ENCODE measurements around the gene KMT2D.
"Not testable (repeated sequence)": the region's sequence is repeated elsewhere in the genome, so short reads cannot be mapped to it uniquely, and the experiment has no call there.

KMT2D gene

GRCh38 chr12:49088150-49088931 is 27.7 kb upstream of the KMT2D start:
- peak; percentile 86 for DNase-seq

DNA sequence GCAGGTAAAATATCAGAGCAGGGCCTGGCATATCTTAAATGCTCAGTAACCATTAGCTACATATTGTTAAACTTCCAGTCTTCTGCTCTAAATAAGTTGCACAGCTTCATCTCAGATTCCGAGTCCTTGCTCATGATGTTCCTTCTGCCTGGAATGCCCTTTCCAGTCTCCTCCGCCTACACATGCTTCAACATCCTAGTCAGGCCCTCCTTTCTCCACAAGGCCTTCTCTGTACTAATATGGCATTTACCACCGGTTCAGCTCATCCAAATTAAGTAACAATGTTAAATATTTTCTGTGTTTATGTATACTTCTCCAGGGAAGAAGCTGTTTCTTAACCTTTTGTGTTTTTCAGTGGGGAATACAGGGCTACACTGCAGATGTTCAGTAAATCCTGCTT is 25.5 kb upstream of the KMT2D start:
- DNase-seq, result no peak

GRCh38 chr12:49084438-49084837 is 23.8 kb upstream of the KMT2D start:
- no peak for DNase-seq

- DNase-seq, result no peak
These were observed 19.2 kb upstream of the KMT2D start for GRCh38 chr12:49079793-49080192.

- no peak for DNase-seq
These were observed 10.4 kb upstream of the KMT2D start for GRCh38 chr12:49070971-49071370.

DNA sequence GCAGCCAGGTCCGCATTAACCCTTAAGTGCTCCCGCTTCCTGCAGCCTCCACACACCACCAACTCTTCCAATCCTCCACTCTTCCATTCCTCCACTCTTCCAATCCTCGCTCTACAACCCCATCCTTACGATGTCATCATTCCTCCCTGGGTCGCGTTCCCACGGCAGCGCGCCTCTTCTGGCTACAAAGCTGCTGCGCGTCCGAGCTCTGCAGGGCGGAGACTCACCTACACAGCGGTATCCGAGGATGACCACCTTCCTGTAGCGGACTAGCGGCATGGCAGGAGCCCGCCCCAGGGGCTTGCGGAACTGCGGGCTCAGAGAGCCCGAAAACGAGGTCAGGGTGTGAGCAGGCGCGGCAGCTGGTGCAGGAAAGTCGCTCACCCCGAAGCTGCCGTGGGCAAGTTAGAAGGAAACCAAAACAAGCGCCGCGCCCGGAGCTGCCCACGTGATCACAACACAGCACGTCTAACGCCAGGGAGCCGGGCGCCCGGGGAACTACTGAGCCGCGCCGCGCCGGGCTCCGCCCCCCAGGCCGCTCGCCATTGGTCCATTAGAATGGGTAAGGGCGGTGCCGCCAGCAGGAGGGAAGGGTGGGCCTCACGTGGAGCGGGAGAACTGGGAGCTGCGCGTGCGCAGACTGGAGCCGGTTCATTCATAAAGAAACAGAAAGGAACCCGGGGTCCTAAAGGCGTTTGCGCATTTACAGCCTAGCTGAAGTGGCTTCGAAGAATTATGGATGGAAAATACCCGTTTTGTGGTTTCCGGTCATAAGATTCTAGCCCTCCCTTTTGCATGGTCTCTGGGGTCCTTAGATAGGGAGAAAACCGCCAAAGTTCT is 9.1 kb upstream of the KMT2D start, which contains the start of gene RHEBL1:
TSS of gene RHEBL1 (minus strand) at position 473 of the 840 bp plus-strand sequence. CDS start at position 279, 194 bp downstream.
- peak; percentile 96 for DNase-seq

DNA sequence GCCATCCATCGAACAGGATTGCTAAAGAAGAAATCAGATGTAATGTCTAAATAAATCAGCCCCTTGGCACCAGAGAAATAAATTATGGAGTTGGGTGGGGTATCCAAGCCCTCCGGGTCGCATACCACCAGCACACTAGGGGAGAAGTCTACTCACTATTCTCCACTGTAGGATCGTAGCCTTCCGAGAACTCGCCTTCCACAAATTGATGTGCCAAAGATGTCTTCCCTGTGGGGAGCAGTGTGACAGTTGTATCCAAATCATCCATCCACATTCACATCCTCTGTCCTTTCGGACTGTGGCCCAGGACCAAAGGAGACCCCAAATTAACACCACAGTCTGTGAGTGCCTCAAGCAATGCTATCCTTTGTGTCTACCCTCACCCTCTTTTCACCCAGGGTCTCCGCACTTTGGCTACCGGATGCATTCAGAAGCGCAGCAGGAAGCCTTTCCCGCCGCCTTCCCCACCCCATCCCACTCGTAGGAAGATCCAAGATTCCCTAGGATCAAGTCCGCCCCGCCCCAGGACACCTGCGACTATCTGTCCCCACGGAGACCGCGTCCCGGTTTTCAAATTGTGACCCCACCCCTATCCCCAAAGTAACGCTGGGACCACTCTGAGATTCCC is 8.4 kb upstream of the KMT2D start:
- DNase-seq, result no peak

DNA sequence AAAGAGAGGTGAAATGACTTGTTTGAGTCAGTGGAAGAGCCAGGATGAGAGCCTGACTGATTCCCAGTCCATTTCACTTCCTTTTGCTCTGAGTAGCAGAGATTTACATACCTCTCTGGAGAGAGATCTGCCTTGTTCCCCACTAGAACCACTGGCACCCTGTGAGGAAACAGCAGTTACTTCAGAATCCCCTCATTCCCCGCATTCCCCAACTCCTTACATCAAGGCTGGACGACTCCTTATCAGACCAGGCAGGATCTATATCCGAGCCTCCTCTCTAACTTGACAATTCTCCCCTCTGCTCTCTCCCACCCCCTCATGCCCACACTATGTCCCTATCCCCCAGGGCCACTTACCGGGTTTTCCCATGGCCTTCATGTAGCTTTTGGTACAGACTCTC is 5.5 kb upstream of the KMT2D start:
- no peak for DNase-seq

DNA sequence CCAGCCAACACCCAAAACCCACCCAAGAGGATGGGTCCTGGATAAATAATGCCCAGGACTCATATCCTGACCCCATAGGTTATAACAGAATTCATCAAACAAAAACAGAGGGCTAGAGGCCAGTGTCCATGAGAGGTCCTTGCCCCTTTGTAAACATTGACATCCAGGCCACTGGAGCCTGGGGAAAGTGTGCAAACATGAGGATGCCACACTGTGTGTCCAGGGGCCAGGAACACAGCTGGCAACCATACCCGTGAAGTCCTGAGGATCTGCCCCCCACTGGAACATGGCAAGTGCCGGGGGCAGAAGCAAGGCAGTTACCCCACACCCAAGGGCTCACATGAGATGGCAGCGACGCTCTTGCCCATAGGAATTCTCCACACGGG is 4.2 kb upstream of the KMT2D start:
- DNase-seq, result no peak

GRCh38 chr12:49061916-49062315 is 1.3 kb upstream of the KMT2D start:
- DNase-seq, result not testable (repeated sequence)

- no peak for DNase-seq
These were observed 610 bp upstream of the KMT2D start for GRCh38 chr12:49061157-49061650.

DNA sequence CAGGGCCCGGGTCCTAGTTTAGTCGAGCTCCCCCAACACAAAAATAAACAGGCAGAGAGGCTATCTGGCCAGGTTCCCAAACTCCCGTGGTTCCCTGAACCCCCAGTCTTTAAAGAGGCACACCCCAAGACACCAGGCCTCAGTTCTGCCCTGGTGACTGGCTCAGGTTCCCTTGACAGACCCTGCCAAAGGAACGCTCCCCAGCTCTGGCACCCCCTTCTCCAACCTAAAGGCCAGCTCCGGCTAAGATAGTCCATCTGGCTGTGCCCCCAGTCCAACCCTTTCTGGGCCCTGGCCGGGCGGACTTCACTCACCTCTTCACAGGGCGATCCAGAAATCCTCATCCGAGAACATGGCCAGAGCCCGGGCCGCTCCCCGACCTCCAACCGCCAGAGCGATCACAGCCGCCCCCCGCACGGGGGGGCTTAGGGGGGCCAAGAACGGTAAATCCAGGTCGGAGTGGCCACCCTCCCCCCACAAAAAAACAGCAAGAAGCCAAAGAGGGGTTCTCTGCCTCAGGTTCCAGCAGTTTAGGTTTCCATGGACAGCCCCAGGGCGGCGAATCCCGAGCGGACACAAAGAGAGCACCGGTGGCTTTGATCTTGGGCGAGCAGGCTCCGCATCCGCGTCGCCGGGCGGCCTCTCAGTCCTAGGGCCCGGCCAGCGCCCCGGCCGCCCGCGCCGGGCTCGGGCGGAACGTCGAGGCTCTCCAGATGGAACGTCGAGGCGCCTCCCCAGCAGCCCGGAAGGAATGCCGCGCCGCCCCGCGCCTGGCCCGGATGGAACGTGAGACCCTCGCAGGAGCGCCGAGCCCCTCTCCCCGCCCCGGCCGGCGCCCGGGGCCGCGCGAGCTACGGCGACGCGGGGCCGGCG is 1.1 kb downstream of the KMT2D start:
- DNase-seq, result peak; percentile 27

DNA sequence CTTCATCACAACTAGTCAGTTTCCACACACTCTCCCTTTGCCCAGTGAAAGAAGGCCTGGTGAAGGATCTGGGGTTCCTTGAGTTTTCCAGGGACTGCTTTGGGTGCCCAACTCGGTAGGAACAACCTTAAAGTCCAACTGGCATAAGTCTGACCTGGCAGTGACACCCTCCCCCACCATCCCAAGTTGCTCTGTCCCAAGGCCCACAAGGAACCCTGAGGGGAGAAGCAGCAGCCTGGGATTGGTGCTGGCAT is 1.6 kb downstream of the KMT2D start:
- no peak for DNase-seq

GRCh38 chr12:49058366-49059044 is 2.1 kb downstream of the KMT2D start:
- no peak for DNase-seq

DNA sequence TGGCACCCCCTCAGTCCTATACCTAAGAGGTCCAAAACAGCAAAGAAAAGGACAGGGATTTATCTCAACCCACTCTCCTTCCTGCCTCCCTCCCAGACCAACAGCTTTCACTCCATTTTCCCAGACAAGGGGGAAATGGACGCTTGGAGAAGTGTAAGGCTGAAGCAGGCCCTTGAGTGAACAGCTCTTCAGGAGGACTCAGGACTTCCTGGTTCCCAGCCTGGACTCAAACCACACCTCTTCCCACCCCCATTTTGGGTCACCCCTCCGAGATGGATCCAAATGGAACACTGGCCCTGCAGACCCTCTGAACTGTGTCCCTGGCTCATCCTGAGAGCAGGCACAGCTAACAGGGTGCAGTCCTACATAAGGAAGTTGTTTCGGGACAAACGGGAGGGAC is 2.7 kb downstream of the KMT2D start:
- DNase-seq, result no peak

DNA sequence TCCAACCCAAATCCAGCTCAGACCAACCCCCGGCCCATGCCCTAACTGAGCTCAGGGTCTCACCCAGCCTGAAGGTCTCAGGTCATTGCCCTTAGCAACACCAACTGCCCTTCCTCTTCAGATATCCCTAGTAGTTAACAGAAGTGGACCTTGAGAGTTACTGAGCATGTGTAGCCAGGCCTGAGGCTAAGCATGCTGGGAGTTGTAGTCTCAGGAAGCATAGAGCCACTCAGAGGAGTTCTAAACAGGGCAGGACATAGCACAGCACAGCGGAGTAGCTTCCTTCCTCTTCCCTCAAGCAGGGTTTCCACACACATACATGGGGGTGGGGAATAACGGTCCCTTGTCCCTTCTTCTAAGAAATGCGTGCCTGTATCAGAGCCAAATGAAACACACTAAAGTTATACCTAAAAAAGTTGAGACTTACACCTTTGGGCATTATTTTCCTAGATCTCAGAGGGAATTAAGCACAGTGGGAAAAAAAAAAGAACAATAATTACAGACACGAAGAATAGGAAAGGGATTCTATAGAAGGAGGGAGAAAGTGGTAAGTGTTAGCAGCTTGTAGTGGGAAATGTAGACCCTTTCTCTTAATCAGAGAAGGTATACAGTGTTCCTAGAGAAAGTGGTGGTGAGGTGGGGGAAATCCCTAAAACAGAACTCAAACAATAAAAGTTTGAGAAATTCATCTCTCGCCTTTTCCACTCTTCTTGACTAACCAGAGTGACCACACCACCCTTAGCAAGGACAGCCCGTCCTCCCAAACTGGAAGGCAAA is 4.4 kb downstream of the KMT2D start:
- peak; percentile 78 for DNase-seq

- no peak for DNase-seq
These were observed 5.5 kb downstream of the KMT2D start for GRCh38 chr12:49055092-49055491.

- no peak for DNase-seq
These were observed 6.1 kb downstream of the KMT2D start for GRCh38 chr12:49054524-49054923.

GRCh38 chr12:49054096-49054495 is 6.5 kb downstream of the KMT2D start:
- no peak for DNase-seq

DNA sequence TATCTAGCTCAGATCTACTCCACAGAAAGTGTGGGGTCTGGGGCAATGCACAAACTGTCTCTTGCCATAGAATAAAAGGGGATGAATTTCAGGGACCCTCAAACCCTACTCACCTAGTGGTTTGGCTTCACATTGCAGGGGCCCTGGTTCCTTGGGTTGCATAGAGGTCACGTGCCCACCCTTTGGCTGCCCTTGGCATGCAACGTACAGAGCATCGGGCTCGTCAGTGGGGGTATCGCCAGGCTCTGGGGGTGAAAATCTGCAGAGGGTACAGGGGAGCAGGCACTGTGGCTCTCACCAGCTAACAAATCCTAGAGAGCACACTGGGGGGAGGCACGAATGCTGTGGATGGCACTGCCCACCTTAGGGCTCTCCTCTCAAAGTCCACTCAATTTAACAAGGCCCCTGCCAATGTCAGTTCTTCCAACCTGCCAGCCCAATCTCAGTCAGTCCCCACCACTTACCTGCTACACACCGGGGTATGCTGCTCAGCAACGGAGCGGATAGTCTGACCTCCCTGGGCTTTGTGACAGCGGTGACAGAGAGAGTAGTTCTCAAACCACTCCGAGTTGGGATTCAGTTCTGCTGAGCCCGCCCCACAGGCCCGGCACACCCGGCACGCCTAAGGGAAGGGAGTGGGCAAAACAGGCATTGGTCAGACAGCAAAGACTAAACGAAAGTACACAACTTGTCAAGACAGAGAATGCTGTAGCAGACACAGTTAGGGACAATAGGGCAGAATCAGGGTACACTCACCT is 8.0 kb downstream of the KMT2D start:
- no peak for DNase-seq

Data from fibroblast of skin of back (primary cell).